ENCODE results near the gene BMAL1.
A peak's percentile ranks its signal among the peaks of the same experiment; 100 is the strongest.

Gene BMAL1

DNA sequence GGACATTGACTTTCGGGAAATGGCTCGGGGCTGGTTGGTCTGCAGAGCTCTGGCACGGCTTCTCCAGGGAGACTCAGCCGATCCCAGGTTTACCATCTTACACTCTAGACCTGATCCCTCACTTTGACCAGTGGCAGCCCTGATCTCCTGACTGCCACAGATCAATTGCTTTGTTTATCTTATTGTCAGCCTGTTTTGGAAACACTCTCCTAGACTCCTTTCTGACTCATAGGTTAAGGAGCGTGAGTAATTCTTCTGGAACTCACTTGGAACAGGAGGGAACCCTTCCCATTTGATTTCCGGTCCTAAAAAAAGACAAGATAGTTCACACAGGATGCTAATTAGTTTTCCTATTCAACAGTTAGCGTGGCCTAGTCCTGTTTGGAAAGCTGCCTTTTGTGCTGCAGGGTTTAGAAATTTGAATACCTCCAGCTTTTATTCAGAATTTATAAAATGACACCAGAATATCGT, 16.0 kb upstream of the BMAL1 start:
- no peak for DNase-seq (ENCODE audit: low read depth in 2 of 2)

DNA sequence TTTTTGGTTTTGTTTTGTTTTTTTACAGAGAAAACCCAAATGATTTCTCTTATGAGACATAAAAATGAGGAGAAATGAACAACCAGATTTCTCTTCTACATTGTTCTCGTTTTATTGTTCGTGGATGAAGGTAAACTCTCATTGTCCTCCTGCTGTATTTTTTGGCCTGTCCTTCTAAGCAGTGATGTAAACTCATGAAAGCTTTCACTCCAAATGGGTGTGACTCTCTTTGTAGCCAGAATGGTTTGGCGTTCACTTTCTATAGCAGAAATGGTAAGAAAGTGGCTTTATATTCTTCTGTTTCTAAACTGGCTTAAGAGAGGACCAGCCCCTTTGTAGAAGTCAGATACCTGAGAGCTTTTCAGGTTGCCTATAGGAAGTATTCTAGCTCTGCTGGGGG, 15.5 kb upstream of the BMAL1 start:
- DNase-seq (ENCODE audit: low read depth in 2 of 2): no peak

DNA sequence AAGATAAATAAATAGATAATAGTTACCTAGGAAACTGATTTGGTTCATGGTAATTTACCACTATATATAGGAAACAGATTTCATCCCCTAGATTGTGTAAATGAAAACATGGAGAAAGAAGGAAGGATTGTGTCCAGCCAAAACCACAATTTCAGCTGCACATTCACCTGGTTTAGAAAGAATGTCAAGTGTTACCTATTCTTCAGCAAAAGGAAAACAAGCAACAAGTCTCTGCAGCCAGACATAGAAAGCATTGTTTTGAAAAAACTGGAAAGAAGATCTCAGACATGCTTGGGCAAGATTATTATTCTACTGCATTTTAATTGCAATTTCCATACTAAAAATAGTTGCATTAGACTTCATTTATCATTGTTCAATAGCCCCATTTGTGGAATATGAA, 8.8 kb upstream of the BMAL1 start:
- DNase-seq (ENCODE audit: low read depth in 2 of 2): no peak

DNA sequence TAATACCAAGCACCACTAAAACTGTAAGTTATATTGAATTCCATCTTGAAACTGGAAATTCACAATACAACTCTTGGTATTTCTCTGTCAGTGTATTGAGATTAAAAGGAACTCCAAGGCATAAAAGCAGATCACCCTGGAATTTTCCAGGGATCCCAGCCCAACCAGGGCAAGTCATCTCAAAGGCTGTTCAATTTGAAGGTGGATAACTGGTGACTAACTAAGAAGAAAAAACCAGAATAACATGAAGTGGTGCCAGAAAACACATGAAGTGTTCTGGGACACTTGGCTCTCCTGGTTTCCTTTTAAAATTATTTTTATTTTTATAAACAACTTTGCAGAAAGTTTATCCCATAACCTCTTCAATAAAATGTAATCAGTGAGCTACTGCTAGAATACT, 7.8 kb upstream of the BMAL1 start:
- DNase-seq (ENCODE audit: low read depth in 2 of 2): no peak

DNA sequence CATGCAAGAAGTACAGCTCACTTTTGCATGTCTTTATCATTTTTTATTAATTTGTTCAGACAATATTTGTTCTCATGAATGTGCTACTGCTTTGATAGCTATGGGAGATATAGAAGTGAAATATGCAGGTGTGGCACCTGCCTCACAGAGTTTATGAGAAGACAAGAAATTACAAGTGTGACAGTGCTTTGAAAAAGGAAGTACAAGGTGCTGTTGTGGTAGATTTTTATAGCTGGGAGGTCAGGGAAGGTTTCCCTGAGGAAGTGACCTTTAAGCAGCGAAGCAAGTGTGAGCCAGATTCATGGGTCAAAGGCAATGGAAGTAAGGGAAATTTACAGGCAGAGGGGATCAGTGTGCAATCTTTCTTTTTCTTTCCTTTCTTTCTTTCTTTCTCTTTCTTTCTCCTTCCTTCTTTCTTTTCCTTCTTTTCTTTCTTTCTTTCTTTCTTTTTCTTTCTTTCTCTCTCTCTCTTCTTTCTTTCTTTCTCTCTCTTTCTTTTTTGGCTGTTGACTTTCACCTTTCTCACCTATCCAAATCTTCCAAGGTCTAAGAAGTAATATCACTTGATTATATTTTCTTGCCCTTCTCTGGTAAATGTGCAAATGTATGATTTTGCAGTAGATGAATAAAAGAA, 6.4 kb upstream of the BMAL1 start:
- no peak for DNase-seq (ENCODE audit: low read depth in 2 of 2)

DNA sequence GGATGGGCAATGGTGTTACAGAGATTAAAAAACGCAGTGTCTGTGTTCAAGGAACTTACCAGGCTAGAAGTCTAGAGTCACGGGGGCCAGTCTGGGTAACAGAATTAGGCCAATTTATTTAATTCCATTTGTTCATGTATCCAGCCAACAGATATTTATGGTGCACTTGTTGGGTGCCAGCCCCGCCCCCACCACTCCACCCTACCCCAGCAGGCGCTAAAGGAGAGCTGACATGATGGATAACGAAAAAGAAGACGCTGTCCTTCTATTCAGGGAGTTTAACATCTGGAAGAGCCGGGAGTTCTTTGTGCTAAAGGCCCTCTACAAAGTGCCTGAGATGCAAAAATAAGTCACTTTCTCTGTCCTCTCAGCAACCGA, 1.1 kb upstream of the BMAL1 start:
- DNase-seq (ENCODE audit: low read depth in 2 of 2): no peak

DNA sequence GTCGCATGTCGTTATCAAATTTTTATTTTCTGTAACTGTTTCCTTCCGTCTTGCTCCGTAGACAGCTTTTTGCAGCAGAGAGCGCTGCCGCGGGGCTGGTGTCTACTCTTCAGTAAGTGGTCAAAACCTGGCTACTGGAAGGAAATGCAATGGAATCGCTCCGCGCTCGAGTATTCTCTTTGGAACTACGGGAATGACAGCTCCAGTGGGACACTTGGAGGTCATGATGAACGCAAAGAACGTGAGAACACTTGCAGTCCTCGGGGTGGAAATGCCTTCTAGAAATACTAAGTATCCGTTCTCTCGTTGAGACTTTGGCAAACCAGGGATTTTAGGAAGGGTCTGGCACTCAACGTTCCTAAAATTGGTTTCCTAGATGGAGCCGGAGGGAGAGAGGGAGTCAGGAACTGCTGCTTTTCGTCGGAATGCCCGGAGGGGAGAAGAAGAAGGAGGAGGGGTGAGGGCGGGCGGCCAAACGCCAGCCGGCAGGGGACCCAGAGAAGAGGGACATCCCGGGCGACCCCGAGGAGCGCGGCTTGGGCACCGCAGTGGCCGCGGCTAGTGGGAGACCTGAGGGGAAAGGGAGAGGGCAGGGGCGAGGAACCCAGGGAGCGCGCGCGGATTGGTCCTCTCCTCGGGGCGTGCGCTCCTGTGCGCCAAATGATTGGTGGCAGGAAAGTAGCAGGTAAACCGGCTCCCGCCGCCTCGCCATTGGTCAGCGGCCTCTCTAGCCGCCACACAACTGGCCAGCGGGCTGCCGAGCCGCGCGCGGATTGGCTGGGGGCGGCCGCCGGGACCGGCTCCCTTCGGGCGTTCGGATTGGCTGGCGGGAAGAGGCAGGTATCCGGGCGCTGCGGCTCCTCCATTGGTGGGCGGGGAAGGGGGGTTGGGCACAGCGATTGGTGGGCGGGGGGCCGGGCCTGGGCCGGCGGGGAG, 490 bp upstream of the BMAL1 start:
- peak; percentile 93 to 96 for DNase-seq (ENCODE audit: low read depth in 2 of 2)

DNA sequence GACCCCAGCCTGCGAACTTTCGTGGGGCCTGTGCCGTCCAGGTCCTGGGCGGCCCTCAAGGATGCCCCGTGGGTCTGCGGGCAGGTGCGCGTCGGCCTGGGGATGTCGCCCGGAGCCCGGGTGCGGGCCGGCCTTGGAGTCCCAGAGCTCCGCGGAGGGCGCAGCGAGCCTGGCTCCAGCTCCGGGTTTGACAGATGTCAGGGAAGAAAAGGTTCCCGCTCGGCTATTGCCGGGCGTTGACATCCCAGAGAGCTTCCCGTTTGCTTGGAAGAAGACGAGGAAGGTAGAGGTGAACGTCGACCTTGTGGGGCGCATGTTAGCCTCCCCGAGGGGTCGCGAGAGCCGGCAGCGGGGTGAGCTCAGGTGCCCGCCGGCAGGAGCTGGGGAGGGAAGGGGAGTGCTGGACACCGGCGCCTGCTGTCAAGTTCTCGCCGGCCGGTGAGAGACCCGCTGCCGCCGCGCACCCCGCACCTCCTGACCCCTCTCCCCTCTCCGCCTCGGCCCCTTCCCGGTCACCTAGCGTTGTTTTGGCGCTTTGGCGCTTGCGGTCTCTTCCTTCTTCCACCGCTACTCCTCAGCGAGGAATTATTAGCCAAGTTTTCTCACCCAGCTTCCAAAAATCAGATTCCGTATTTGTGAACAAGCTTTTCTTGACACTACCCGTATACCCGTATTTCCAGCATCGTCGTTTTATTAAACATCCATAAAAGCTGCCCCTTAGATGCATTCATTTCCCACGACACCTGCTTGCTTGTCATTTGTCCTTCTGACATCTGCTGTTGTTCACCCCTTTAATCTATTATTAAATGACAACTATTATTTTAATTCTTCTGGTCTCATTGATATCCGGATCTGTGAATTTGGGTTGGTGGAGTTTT, 1.3 kb downstream of the BMAL1 start:
- DNase-seq (ENCODE audit: low read depth in 2 of 2): no peak

DNA sequence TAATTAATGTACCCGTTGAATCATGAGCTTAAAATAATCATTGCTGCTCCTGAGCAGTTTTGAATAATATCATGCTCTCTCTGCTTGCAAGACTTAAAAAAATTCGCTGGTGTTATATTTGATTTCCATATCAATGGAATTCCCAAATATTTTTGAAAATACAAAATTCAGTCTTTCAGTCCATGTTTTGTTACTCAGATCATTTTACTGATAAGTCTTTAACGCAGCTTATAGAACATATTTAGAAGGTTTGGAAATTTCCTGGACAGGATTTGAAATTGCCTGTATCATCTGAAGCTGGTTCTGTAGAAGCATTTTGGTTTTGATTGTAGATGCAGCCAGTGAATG, 1.9 kb downstream of the BMAL1 start:
- no peak for DNase-seq (ENCODE audit: low read depth in 2 of 2)

DNA sequence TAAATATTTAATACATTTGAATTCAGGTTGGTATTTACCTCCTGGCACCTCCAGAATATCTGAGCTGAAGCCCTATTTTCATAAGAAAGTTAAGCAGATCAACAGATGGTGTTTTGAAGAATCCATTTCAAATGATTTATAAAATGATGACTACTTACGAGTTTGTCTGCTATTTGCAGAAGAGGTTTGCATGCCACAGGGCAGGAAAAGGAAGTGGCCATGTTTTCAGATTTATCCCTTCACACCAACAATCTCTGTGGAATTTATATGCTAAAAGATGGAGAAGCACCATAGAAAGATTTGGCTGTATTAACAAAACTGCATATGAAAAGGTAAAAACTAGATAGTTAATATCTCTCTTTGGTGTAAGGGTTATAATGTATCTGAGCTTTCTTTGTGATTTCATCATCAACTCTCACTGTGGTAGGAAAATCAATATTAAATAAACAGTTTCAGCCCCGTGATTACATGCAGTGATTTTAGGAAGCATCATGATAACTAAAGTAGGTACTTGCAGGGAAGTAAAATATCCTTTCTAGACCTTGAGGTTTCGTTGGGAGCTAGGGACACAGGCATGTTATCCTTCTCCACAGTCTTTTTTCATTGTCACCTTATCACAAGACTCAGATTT, 2.6 kb downstream of the BMAL1 start:
- DNase-seq (ENCODE audit: low read depth in 2 of 2): no peak

DNA sequence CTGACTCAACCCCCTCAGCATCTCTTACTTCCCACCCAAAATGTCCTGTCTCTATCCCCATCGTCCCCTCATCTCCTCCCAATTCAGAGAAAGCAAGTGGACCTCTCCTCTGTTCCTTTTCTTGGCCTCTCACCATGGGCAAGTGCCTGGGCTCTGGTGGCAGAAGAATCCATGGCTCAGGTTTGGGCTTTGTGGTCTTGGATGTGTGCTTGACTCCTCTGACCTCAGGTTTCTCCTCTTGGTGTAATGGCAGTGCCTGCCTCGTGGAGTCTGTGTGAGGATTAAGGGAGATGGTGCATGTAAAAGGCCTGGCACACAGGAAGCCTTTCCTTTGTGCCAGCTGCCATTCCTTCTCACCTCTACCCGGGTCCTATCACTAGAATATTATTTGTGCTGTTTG, 3.2 kb downstream of the BMAL1 start:
- DNase-seq (ENCODE audit: low read depth in 2 of 2): no peak

DNA sequence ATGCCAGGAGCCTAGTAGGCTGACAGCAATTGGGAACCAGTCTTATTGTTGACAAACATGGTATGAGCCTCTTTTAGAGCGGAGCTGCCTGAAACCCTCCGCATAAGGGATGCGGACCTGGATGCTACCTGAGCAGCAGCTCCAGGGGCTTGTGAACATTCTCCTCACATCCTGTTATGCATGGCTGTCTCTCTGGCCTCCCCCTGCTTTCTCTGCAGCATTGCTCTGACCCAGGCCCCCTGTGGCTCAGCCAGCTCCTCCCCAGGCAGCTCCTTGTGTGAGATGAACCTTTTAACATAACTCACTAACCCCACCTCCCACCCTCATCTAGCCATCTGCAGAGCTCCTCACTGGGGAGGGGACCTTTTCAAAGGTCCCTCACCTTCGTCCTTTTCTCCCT, 6.0 kb downstream of the BMAL1 start:
- no peak for DNase-seq (ENCODE audit: low read depth in 2 of 2)

DNA sequence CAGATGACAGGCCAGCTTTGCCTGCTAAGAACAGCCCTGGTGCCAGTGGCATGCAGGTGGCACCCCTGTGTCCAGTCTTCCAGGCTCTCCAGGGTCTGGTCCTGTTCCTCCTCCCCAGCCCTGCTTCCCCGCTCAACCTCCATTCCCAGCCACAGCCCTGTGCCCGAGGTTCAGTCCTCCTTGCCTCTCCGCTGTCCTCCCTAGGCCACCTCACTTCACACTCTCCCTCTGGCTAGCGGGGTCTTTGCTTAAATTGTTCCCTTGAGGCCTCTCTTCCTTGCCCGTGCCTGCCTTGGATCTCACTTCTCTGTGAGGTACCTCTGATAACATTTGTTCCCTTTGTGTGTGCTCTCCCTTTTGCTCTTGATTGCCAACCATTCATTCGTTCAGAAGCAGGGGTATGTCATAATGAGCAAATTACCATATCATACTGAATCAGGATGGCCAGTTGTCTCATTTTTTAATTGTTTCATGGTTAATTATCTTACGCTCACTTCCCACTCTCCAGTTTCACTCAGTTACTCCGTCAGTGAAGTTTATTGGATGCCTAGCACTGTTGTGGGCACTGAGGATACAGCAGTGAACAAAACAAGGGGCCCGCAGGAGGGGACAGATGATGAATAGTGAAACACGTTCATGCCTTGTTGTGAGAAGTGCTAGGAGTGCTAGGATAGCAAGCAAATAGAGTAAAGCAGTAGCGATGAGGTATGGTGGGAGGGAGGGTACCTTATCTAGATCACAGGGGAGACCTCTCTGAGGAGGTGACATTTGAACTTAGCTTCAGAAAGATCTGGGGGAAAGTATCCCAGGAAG, 7.4 kb downstream of the BMAL1 start:
- no peak for DNase-seq (ENCODE audit: low read depth in 2 of 2)

DNA sequence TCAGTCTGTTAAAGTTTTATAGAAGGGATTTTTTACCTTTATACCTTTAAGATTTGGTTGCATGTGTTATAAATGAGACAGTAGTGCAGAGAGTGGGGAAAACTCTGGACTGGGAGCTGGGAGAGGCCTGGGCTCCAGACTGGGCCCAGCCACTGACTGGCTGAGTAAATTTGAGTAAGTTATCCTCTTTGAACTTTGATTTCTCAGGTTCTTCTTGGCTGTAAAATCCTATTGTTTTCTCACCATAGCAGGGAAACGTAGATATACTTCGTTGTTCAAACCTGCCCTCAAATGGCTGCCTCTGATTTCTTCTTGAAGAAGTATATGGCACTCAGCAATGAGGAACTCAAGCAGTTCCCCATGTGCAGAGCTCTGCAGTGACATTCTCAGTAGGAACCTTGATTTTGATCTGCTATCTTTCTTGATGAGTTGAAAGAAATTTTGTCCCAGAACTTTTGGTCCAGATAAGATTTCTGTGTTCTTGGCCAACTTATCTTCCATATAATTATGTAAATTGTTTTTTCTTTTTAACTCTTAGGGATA, 8.8 kb downstream of the BMAL1 start:
- DNase-seq (ENCODE audit: low read depth in 2 of 2): no peak

DNA sequence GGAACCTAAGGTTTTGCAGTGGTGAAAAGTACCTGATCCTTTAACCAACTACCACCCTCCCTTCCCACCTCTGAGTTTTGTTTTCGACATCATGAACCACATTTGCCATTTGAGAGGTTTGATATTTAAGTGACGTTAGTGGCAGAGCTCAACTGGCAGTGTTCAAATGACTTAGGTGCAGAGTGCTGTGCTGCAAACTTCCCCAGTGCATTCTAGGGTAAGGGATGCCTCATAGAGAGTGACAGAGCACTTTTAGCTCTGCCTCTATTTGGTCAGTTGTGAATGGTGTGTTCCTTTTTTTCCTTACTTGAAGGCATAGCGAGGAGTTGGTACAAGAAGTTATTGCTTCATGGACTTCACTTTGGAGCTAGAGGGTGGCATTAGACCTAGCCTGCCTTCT, 9.4 kb downstream of the BMAL1 start:
- DNase-seq (ENCODE audit: low read depth in 2 of 2): no peak

DNA sequence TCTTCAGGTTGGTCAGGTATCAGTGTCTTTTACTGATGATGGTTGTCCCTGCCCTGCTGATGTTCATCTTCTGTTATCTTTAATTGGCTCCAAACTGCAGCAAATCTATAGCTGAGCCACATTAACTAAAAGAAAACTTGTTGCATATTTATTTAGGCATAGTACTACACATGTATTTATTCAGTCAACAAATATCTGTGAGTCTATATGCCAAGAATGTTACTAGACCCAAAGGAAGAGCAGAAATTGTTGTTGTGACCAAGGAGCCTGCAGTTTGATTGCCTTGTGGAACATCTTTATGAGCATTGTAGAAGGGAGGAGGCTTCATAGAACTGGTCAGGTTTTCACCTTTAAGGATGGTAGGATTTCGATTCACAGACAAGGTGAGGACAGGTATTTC, 10.1 kb downstream of the BMAL1 start:
- no peak for DNase-seq (ENCODE audit: low read depth in 2 of 2)

DNA sequence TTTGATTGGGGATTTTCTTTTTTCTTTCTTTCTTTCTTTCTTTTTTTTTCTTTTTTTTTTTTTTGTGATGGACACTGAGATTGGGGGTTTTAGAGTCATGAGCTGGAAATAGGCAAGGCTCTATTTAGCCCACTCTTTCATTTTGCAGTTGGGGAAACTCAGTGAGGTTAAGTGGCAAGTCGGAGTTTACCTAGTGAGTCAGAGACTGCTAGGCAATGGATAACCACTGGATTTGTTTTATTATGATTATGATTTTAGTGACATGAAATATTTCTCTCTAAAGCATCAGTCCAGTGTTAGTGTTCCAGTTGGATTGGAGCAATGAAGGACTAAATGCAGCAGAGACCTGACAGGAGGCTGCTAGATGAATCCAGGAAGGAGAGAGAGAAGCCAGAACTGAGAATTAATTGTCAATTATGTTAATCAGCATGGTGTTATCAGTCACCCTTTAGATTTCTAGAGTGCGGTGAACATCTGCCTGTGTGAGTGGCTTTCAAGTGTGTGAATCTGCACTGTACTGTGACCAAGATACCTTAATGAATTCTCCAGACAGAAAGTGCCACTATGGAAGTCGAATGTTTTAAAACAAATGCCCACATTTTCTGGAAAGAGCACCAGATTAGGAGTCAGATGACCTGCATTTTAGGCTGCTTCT, 10.9 kb downstream of the BMAL1 start:
- DNase-seq (ENCODE audit: low read depth in 2 of 2): no peak

DNA sequence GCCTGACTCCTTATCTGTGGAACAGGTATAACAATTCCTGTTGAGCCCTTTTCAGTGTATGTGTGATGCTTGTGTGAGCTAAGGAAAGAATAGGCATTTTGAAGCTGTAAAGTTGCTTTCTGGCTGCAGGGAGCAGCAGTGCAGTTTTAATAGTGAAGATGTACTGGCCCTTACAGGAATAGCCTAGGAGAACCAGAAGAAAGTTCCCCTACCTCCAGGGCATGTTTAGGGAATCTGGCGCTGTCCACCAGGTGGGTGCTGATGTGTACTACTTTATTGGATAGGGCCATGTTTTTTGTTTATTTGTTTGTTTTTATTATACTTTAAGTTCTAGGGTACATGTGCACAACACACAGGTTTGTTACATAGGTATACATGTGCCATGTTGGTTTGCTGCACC, 11.5 kb downstream of the BMAL1 start:
- DNase-seq (ENCODE audit: low read depth in 2 of 2): no peak

DNA sequence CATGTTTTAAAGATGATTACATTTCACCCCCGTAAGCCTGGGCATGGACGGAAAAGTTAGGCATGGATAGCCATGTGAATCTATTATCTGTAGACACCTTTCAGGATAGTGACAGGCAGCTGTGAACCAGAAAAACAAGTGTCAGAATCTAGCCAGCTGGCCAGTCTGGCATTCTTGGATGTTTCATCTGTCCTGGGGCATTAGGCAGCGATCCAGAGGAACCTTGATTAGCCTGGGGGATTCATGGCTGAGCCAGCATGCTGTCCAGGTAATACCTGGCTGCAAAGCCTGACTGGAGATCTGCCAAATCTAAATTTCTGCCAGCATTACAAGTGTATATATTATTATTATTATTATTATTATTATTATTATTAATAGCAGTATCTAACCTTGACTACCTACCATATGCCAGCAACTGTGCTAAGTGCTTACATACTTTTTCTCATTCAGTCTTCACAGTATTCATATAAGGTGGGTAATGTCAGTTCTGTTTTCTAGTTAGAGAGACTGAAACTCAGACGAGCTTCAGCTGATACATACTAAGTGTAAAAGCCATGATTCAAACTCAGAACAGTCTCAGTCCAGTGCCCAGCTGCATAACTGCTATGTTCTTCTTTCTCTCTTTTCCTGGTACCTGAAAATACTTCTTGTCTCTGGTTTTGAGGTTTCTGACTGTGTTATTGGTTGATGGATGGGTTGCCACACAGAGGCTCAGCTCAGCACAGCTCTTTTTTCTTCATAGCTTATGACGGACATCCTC, 12.8 kb downstream of the BMAL1 start:
- DNase-seq (ENCODE audit: low read depth in 2 of 2): no peak

DNA sequence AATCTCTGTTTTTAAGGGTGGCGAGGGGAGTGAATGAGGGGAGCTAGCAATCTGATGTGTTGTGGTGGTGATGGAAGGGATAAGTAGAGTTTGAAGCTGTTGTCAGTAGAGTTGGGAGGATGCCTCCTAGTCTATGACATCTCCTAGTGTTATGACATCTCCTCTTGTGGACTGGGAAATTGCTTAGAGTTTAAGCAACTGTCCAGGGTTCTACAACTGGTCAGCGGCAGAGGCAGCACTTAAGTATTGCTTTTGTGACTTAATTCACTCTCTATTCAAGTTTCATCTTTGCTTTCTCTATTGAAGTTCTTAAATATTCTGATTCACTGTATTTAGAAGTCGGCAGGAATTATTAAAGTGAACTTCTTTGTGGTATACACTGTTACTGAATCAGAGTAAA, 13.8 kb downstream of the BMAL1 start:
- no peak for DNase-seq (ENCODE audit: low read depth in 2 of 2)

Data from stimulated activated CD4-positive, alpha-beta T cell treated with anti-CD3 and anti-CD28 coated beads, Interleukin-12 subunit alpha, Interleukin-12 subunit beta, amount 100 ng/mL, for 24 hours (primary cell).